Mammary epithelial cell (primary cell): ENCODE data around the gene WBP2NL.

Experiments
- EZH2 ChIP-seq: IDR thresholded peaks from 2 replicates; pipeline ENCODE4 v1.6.1; 2012; ENCODE audit warnings: low read length, inconsistent platforms, borderline replicate concordance
- TF ChIP-seq, protein P1 (sequence below), 2 donors: IDR thresholded peaks in 1 of 2; conservative IDR thresholded peaks in 1 of 2; 2 replicates each; pipeline ENCODE4 v1.5.1; 2011 to 2012; ENCODE audit warnings: inconsistent platforms in 2 of 2, low read length in 2 of 2, mild to moderate bottlenecking in 2 of 2, control low read depth in 1 of 2, low read depth in 1 of 2; ENCODE audit not compliant: insufficient read depth in 1 of 2; ENCODE audit errors: extremely low read depth in 1 of 2

DNA sequence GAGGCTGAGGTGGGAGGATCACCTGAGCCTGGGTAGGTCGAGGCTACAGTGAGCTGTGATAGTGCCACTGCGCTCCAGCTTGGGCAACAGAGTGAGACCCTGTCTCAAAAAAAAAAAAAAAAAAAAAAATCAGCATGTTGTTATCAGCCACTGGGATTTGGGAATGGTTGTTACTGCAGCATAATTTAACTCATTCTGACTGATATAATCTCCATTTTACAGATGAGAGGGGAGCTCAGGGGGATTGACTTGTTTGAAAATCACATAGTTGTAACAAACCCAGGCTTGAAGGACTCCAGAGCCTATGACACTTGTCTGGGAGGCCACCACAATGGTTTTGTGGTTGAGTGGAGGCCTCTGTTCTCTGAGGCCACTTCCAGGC, 32.4 kb upstream of the WBP2NL start:
- TF ChIP-seq, protein P1, sequence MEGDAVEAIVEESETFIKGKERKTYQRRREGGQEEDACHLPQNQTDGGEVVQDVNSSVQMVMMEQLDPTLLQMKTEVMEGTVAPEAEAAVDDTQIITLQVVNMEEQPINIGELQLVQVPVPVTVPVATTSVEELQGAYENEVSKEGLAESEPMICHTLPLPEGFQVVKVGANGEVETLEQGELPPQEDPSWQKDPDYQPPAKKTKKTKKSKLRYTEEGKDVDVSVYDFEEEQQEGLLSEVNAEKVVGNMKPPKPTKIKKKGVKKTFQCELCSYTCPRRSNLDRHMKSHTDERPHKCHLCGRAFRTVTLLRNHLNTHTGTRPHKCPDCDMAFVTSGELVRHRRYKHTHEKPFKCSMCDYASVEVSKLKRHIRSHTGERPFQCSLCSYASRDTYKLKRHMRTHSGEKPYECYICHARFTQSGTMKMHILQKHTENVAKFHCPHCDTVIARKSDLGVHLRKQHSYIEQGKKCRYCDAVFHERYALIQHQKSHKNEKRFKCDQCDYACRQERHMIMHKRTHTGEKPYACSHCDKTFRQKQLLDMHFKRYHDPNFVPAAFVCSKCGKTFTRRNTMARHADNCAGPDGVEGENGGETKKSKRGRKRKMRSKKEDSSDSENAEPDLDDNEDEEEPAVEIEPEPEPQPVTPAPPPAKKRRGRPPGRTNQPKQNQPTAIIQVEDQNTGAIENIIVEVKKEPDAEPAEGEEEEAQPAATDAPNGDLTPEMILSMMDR (conservative IDR thresholded peaks at IDR 0.05 in 1 of 2, IDR thresholded peaks at IDR 0.05 in 1 of 2; ENCODE audit: extremely low read depth in 1 of 2, insufficient read depth in 1 of 2, low read depth in 1 of 2, low read length in 2 of 2), result no peak
- TF ChIP-seq EZH2, result no peak
